Ishikawa (cell line): ENCODE results near the gene TPRG1.

Experiments used
- EP300 ChIP-seq: IDR thresholded peaks from 2 replicates; pipeline ENCODE4 v1.6.1; 2012; ENCODE audit warnings: borderline replicate concordance
- MAX ChIP-seq: IDR thresholded peaks from 2 replicates; pipeline ENCODE4 v1.6.1; 2012
- REST ChIP-seq: IDR thresholded peaks from 2 replicates; pipeline ENCODE4 v1.6.1; 2012; ENCODE audit warnings: low read depth, mild to moderate bottlenecking
- TCF12 ChIP-seq: IDR thresholded peaks from 2 replicates; pipeline ENCODE4 v1.6.1; 2012; ENCODE audit warnings: low read depth

DNA sequence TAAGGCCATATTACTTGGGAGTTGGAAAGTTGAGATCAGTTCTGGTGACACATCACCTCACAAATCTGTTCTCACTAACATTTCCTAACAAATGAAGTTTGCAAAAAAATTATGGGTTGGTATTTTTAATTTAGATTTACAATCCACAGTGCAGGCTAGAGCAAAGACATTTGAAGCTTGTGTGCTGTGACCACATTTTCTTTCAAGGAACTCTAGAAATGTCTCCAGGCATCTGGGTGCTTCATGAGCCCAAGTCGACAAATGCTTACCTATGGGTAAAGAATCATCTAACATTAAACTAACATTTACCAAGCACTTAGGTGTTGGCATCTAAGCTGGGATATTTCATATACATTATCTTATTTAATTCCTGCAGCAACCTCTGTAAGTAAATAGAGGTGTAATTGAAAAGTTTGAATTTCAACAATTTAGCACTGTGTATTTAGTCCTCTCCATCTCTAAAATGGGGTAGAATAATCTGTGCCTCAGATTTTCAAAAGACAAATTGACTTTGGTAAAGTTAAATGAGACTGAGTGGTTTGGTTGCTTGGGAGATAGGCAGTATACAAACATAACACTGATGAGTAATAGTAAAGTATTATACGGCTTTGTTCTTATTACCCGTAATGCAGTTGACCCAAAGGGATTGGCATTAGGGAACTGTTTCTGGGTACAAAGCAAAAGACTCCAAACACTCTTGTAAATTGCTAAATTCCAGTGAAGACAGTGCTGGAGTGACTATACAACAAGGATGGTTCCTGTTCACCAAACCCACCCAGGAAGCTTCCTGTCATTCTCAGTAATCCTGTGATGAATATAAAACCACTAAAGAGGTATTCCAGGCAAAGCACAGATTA is 162.5 kb downstream of the TPRG1 start:
- TF ChIP-seq MAX (no peak), REST (no peak), TCF12 (no peak), EP300 (no peak)
